GM23338 (cell line): ENCODE results near the gene PCCB. TPM values are rescaled to one million over a fixed set of nuclear protein-coding genes. Genes with fewer than 3 reads are reported as not detected.

Experiments
- ATAC-seq: fragments of 200-7000 bp; cut with Tn5 transposase; 3 replicates; pipeline ENCODE4 v1.9.1; 2020
- DNase-seq: peaks from one replicate; pipeline ENCODE4 v3.0.0-alpha.2; 2015; ENCODE audit warnings: low spot score
- H2AFZ ChIP-seq: fragments of 200-600 bp; sonication (generic); 2 replicates; pipeline ENCODE4 v1.8.0; 2016; ENCODE audit warnings: antibody characterized with exemption, mild to moderate bottlenecking, moderate library complexity
- H3F3A ChIP-seq: fragments of 200-600 bp; sonication (generic); replicated peaks from 2 replicates; pipeline ENCODE4 v1.8.0; 2017; ENCODE audit warnings: antibody characterized with exemption, mixed run types, low read depth
- H3K27ac ChIP-seq: fragments of 200-600 bp; sonication (generic); 2 replicates; pipeline ENCODE4 v1.6.1; 2016; ENCODE audit warnings: low read depth
- H3K27me3 ChIP-seq: fragments of 200-600 bp; sonication (generic); 2 replicates; pipeline ENCODE4 v1.8.0; 2016; ENCODE audit warnings: mild to moderate bottlenecking, mixed run types, moderate library complexity; ENCODE audit not compliant: insufficient read depth
- H3K36me3 ChIP-seq: fragments of 200-600 bp; sonication (generic); 2 replicates; pipeline ENCODE4 v1.8.0; 2016; ENCODE audit warnings: mild to moderate bottlenecking; ENCODE audit not compliant: insufficient read depth
- H3K4me1 ChIP-seq: fragments of 200-600 bp; sonication (generic); 2 replicates; pipeline ENCODE4 v1.8.0; 2016; ENCODE audit warnings: mild to moderate bottlenecking, moderate library complexity; ENCODE audit not compliant: insufficient read depth
- H3K4me2 ChIP-seq: fragments of 200-600 bp; sonication (generic); 2 replicates; pipeline ENCODE4 v1.7.1; 2017; ENCODE audit warnings: mixed run types
- H3K4me3 ChIP-seq: fragments of 200-600 bp; sonication (generic); 2 replicates; pipeline ENCODE4 v1.6.1; 2016; ENCODE audit warnings: mixed run types
- H3K79me2 ChIP-seq: fragments of 200-600 bp; sonication (generic); replicated peaks from 2 replicates; pipeline ENCODE4 v1.8.0; 2017; ENCODE audit warnings: mild to moderate bottlenecking; ENCODE audit not compliant: insufficient read depth
- H3K9me2 ChIP-seq: fragments of 200-600 bp; sonication (generic); 2 replicates; pipeline ENCODE4 v1.8.0; 2017; ENCODE audit not compliant: insufficient read depth
- H4K20me1 ChIP-seq: fragments of 200-600 bp; sonication (generic); replicated peaks from 2 replicates; pipeline ENCODE4 v1.8.0; 2017; ENCODE audit warnings: mild to moderate bottlenecking; ENCODE audit not compliant: insufficient read depth
- H3K27ac Mint-ChIP-seq: 2 replicates; pipeline ENCODE4 v1.8.0; 2020; ENCODE audit warnings: inconsistent platforms, mild to moderate bottlenecking, moderate library complexity, mixed read lengths
- H3K27me3 Mint-ChIP-seq: 3 replicates; pipeline ENCODE4 v1.8.0; 2022; ENCODE audit warnings: low read depth, mild to moderate bottlenecking, moderate library complexity, mixed read lengths, inconsistent platforms; ENCODE audit not compliant: insufficient read depth, poor library complexity
- H3K36me3 Mint-ChIP-seq: 3 replicates; pipeline ENCODE4 v1.8.0; 2021; ENCODE audit warnings: low read depth, mild to moderate bottlenecking, inconsistent platforms, moderate library complexity, mixed read lengths
- H3K4me1 Mint-ChIP-seq: 3 replicates; pipeline ENCODE4 v1.8.0; 2020; ENCODE audit warnings: mild to moderate bottlenecking, inconsistent platforms, mixed read lengths
- H3K4me3 Mint-ChIP-seq: 3 replicates; pipeline ENCODE4 v1.8.0; 2021; ENCODE audit warnings: moderate library complexity, mild to moderate bottlenecking, inconsistent platforms, mixed read lengths
- H3K9me3 Mint-ChIP-seq: 3 replicates; pipeline ENCODE4 v1.8.0; 2020; ENCODE audit warnings: moderate library complexity, mild to moderate bottlenecking, inconsistent platforms, mixed read lengths
- CTCF ChIP-seq, 2 experiments: fragments of 200-600 bp in 1 of 2; sonication (generic) in 1 of 2; conservative IDR thresholded peaks; 2 replicates each; pipeline versions ENCODE4 v1.5.1 to v1.6.1; 2016 to 2017; ENCODE audit warnings: antibody characterized with exemption in 2 of 2, low read depth in 2 of 2, mild to moderate bottlenecking in 2 of 2, moderate library complexity in 1 of 2
- ETS1 ChIP-seq: IDR thresholded peaks from 2 replicates; pipeline ENCODE4 v1.6.1; 2016; ENCODE audit warnings: antibody characterized with exemption
- EZH2phosphoT487 ChIP-seq: fragments of 200-600 bp; sonication (generic); IDR thresholded peaks from one replicate; pipeline ENCODE4 v1.8.1; 2018; ENCODE audit warnings: antibody characterized with exemption; ENCODE audit not compliant: unreplicated experiment
- JUNB ChIP-seq: IDR thresholded peaks from one replicate; pipeline ENCODE4 v1.6.1; 2016; ENCODE audit warnings: antibody characterized with exemption; ENCODE audit not compliant: unreplicated experiment
- NANOG ChIP-seq: IDR thresholded peaks from 2 replicates; pipeline ENCODE4 v1.6.1; 2016; ENCODE audit warnings: antibody characterized with exemption, borderline replicate concordance
- POLR2AphosphoS5 ChIP-seq: IDR thresholded peaks from 2 replicates; pipeline ENCODE4 v1.6.1; 2016; ENCODE audit warnings: antibody characterized with exemption, low read depth
- REST ChIP-seq: IDR thresholded peaks from one replicate; pipeline ENCODE4 v1.6.1; 2018; ENCODE audit warnings: antibody characterized with exemption; ENCODE audit not compliant: unreplicated experiment
- STAT1 ChIP-seq: IDR thresholded peaks from one replicate; pipeline ENCODE4 v1.6.1; 2016; ENCODE audit warnings: antibody characterized with exemption; ENCODE audit not compliant: unreplicated experiment
- ZNF462 ChIP-seq: fragments of 250-450 bp; sonication (Bioruptor Pico); IDR thresholded peaks from 2 replicates; pipeline ENCODE4 v1.5.0; 2020; ENCODE audit warnings: mild to moderate bottlenecking, moderate library complexity
- polyA plus RNA-seq: library from polyadenylated mRNA; unstranded; fragments of >200 nt; fragmentation: Nextera tagmentation; extraction: Ambion mirVana; gene quantifications from 2 replicates; pipeline ENCODE4 v1.2.1, GENCODE V29; 2016
- total RNA-seq: library from RNA; depleted of rRNA; stranded (reverse); fragments of >200 nt; shearing (Covaris generic); gene quantifications from 2 replicates; pipeline ENCODE4 v1.2.3, GENCODE V29; 2014

Gene PCCB
- total and polyA plus RNA-seq, 2 experiments from 2014 or later = 42.7 to 76.8 TPM

GRCh38 chr3:136300444-136300843 lies 50.3 kb downstream of the PCCB start:
- Histone ChIP-seq H2AFZ (no peak overlapping the region), H4K20me1 (no peaks in the 10 kb centered on the region), H3K36me3 (peaks cover 11% of the 10 kb centered on the region), H3K4me2 (no peak overlapping the region), H3K79me2 (no peaks in the 10 kb centered on the region), H3K4me3 (no peak overlapping the region), H3K4me1 (peaks cover 10% of the 10 kb centered on the region; the same call in 1 of the 2 replicates), H3F3A (peaks cover 16% of the 10 kb centered on the region), H3K27me3 (no peaks in the 10 kb centered on the region), H3K27ac (no peak overlapping the region), H3K9me2 (0 out of 2 replicates have a peak, but pooled peaks cover 8% of the 10 kb centered on the region)
- no peak overlapping the region for H3K4me3 Mint-ChIP-seq
- H3K27me3 Mint-ChIP-seq = no peaks in the 10 kb centered on the region
- H3K36me3 Mint-ChIP-seq = peaks cover 46% of the 10 kb centered on the region
- no peak for TF ChIP-seq EZH2phosphoT487
- no peak for TF ChIP-seq JUNB
- TF ChIP-seq REST = no peak
- no peak for TF ChIP-seq POLR2AphosphoS5
- no peak for TF ChIP-seq NANOG
- TF ChIP-seq STAT1 = no peak
- no peak for ATAC-seq
- no peaks in the 10 kb centered on the region for H3K9me3 Mint-ChIP-seq
- no peak overlapping the region for H3K27ac Mint-ChIP-seq
- DNase-seq = no peak
- H3K4me1 Mint-ChIP-seq = peaks cover 18% of the 10 kb centered on the region

- TF ChIP-seq CTCF (conservative IDR thresholded peaks at IDR 0.05; ENCODE audit: low read depth in 2 of 2) = peak; percentile 51 to 53
- TF ChIP-seq ETS1 = no peak
- TF ChIP-seq ZNF462 (CRISPR knock-in tag) = no peak
- no peak overlapping the region for H3K27ac ChIP-seq
- no peaks in the 10 kb centered on the region for H3K27me3 Mint-ChIP-seq
- H2AFZ ChIP-seq = no peak overlapping the region
- no peaks in the 10 kb centered on the region for H4K20me1 ChIP-seq
- no peak overlapping the region for H3K27ac Mint-ChIP-seq
- H3K36me3 Mint-ChIP-seq = peaks cover 31% of the 10 kb centered on the region
- ATAC-seq (no peak), DNase-seq (peak; percentile 32)
- H3K4me1 ChIP-seq = no peaks in the 10 kb centered on the region
- H3K27me3 ChIP-seq = no peaks in the 10 kb centered on the region
- no peaks in the 10 kb centered on the region for H3K9me2 ChIP-seq
- no peaks in the 10 kb centered on the region for H3F3A ChIP-seq
- H3K4me2 ChIP-seq = no peak overlapping the region
- H3K4me1 Mint-ChIP-seq = no peaks in the 10 kb centered on the region
- no peak overlapping the region for H3K4me3 ChIP-seq
- H3K9me3 Mint-ChIP-seq = peaks cover 6% of the 10 kb centered on the region; the same call in 2 of the 3 replicates
- no peaks in the 10 kb centered on the region for H3K36me3 ChIP-seq
- H3K79me2 ChIP-seq = no peaks in the 10 kb centered on the region
- H3K4me3 Mint-ChIP-seq = no peak overlapping the region
Measured at GRCh38 chr3:136305879-136306278, 55.7 kb downstream of the PCCB start.
